Gastrocnemius medialis (tissue), 4 donors: ENCODE data around the gene OBP2A. TPM values are rescaled to one million over a fixed set of nuclear protein-coding genes. Genes with fewer than 3 reads are reported as not detected.
"Not testable (repeated sequence)": the region's sequence is repeated elsewhere in the genome, so short reads cannot be mapped to it uniquely, and the experiment has no call there.

Source experiments
- ATAC-seq, 2 donors: fragments of 150-250 bp; one replicate each; pipeline ENCODE4 v1.9.1; 2016
- DNase-seq, 2 donors: peaks; one replicate each; pipeline ENCODE4 v3.0.0-alpha.2; 2019
- H3K27ac ChIP-seq, 4 donors: fragments of 200-600 bp; sonication (generic); 1 replicate in 1 of 4; 2 replicates in 3 of 4; pipeline ENCODE4 v1.5.1; 2016 to 2018; ENCODE audit warnings: mild to moderate bottlenecking in 2 of 4, moderate library complexity in 1 of 4
- H3K27me3 ChIP-seq, 3 donors: fragments of 200-600 bp; sonication (generic) in 2 of 3; 1 replicate in 1 of 3; 2 replicates in 2 of 3; pipeline versions ENCODE4 v1.5.1 to v1.6.0; 2016 to 2019; ENCODE audit warnings: mild to moderate bottlenecking in 1 of 3, moderate library complexity in 1 of 3
- H3K36me3 ChIP-seq, 2 donors: fragments of 200-600 bp; sonication (generic) in 1 of 2; one replicate each; pipeline ENCODE4 v1.5.1; 2017 to 2018
- H3K4me1 ChIP-seq, 2 donors: fragments of 200-600 bp; sonication (generic) in 1 of 2; one replicate each; pipeline ENCODE4 v1.5.1; 2016 to 2017; ENCODE audit warnings: mild to moderate bottlenecking in 2 of 2
- H3K4me3 ChIP-seq, 4 donors: fragments of 200-600 bp; sonication (generic) in 3 of 4; 1 replicate in 1 of 4; 2 replicates in 3 of 4; pipeline ENCODE4 v1.5.1; 2016 to 2019; ENCODE audit warnings: mild to moderate bottlenecking in 2 of 4
- H3K9me3 ChIP-seq, 3 donors: fragments of 200-600 bp; sonication (generic) in 2 of 3; 1 replicate in 1 of 3; 2 replicates in 2 of 3; pipeline ENCODE4 v1.5.1; 2016 to 2019
- CTCF ChIP-seq, 5 experiments: fragments of 450-650 bp in 3 of 5; fragments of 200-600 bp in 2 of 5; sonication (generic) in 2 of 5; IDR thresholded peaks in 4 of 5; conservative IDR thresholded peaks in 1 of 5; 1 replicate in 4 of 5; 2 replicates in 1 of 5; pipeline ENCODE4 v1.5.1; 2016 to 2019; ENCODE audit warnings: antibody characterized with exemption in 5 of 5, mild to moderate bottlenecking in 3 of 5, moderate library complexity in 3 of 5
- POLR2A ChIP-seq, 2 donors: fragments of 450-650 bp; IDR thresholded peaks; one replicate each; pipeline ENCODE4 v1.6.1; 2017; ENCODE audit warnings: antibody characterized with exemption in 2 of 2, mild to moderate bottlenecking in 2 of 2, moderate library complexity in 2 of 2
- in situ Hi-C, 4 donors: fragments of 200-750 bp; cut with MboI; loops; one replicate each; pipeline versions ENCODE4 v1.15.0 to v1.8.0; 2017; ENCODE audit warnings: low sequenced_read_pairs in 4 of 4
- intact Hi-C: fragments of 100-400 bp; cut with DNase I; formaldehyde crosslinking; loops from one replicate; pipeline ENCODE4 v1.15.1; 2023; ENCODE audit warnings: low total_unique reads
- total RNA-seq, 4 donors: library from RNA; depleted of rRNA; stranded (reverse); fragments of >200 nt; gene quantifications; one replicate each; pipeline versions ENCODE4 v1.1.0 to v1.2.3, GENCODE V29; 2016

The OBP2A gene
- total RNA-seq, 4 donors from 2014 or later: not detected

DNA sequence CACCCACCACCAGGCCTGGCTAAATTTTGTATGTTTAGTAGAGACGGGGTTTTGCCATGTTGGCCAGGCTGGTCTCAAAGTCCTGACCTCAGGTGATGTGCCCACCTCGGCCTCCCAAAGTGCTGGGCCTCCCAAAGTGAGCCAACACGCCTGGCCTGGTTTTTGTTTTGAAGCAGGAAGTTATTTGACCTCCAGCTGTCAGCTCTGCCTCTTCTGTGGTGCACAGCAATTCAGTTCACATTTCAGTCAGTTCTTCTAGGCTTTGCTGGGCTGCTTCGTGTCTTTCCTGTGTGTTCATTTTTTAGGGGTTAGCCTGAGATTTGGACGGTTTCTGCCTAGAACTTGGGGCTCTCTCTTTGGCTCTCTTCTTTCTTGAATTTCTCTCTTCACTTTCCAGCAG is 15.8 kb upstream of the OBP2A start:
- Histone ChIP-seq H3K36me3 (no peaks in the 10 kb centered on the region), H3K9me3 (no peaks in the 10 kb centered on the region), H3K27me3 (peaks cover 0 to 7% (median 6%) of the 10 kb centered on the region in 3 donors), H3K4me1 (no peaks in the 10 kb centered on the region), H3K4me3 (no peak overlapping the region), H3K27ac (no peak overlapping the region)
- TF ChIP-seq CTCF (IDR thresholded peaks at IDR 0.05 in 4 of 5, conservative IDR thresholded peaks at IDR 0.05 in 1 of 5): no peak
- no peak for TF ChIP-seq POLR2A (IDR thresholded peaks at IDR 0.05)
- in situ Hi-C loops (no loop called here), intact Hi-C loops (no loop called here)
- ATAC-seq (no peak), DNase-seq (no peak)

DNA sequence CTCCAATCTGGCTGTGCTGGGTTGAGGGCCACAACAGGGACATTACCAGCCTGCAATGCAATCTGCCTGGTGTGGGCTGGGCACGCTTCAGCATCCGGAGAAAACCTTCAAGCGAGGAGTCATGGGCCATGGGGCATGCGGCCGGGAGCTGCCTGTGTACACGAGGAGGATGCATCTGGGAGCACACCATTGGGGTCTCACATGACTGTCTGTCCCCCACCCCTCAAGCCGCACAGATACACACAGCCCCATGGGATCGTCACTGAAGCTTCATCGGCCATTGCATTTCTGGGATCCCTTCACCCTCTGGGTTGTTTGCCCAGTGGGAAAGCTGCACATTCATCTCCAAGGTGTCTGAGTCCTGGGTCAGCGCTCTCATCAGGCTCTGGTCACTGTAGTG is 14.8 kb upstream of the OBP2A start:
- TF ChIP-seq POLR2A (IDR thresholded peaks at IDR 0.05) (no peak), CTCF (IDR thresholded peaks at IDR 0.05 in 4 of 5, conservative IDR thresholded peaks at IDR 0.05 in 1 of 5) (no peak)
- Histone ChIP-seq H3K27ac (no peak overlapping the region), H3K4me3 (no peak overlapping the region), H3K9me3 (no peaks in the 10 kb centered on the region), H3K27me3 (peaks cover 0 to 7% (median 6%) of the 10 kb centered on the region in 3 donors), H3K4me1 (no peaks in the 10 kb centered on the region), H3K36me3 (no peaks in the 10 kb centered on the region)
- DNase-seq (no peak), ATAC-seq (no peak)
- in situ Hi-C loops (no loop called here), intact Hi-C loops (no loop called here)

DNA sequence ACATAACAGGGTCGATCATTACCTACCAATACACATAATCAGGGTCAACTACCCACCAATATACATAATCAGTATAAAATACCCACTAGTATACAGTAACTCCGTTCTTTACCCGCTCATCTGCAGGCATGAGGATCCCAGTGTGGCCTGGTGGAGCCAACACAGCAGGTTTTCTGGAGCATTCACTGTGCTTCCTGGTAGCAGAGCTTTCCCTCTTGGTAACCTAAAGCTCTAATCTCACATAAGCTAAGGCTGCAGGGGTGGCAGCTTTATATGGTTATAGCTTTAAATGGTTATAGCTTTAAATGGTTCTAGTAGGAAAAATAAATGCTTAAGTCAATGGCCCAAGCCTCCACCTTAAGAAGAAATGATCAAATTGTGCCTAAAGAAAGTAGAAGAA is 12.8 kb upstream of the OBP2A start:
- no peaks in the 10 kb centered on the region for H3K36me3 ChIP-seq
- no peaks in the 10 kb centered on the region for H3K9me3 ChIP-seq
- H3K4me3 ChIP-seq: no peak overlapping the region
- ATAC-seq (no peak), DNase-seq (no peak)
- peaks cover 0 to 10% (median 9%) of the 10 kb centered on the region in 3 donors for H3K27me3 ChIP-seq
- TF ChIP-seq POLR2A (IDR thresholded peaks at IDR 0.05): no peak
- TF ChIP-seq CTCF (IDR thresholded peaks at IDR 0.05 in 4 of 5, conservative IDR thresholded peaks at IDR 0.05 in 1 of 5): no peak
- intact Hi-C loops: no loop called here
- in situ Hi-C loops: no loop called here
- no peaks in the 10 kb centered on the region for H3K4me1 ChIP-seq
- H3K27ac ChIP-seq: no peak overlapping the region

DNA sequence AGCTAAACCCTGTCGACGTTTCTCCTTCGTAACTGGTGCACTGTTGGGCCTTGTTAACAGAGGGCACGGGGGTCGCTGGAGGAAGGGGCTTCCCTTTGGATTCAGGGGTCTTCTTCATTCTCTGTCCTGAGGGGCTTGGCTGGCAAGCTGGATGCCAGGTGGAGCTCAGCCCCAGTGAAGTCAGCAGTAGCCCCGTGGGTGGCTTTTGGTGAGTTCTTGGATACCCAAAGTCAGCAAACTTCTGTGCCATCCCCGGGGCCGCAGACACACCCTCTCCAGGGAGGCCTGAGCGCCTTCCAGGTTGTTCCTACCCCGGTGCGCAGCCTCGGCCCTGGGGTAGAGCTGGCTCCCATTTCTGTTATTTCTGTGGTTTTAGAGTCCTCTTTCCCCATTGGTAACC is 12.3 kb upstream of the OBP2A start:
- ATAC-seq (no peak), DNase-seq (no peak)
- no peak overlapping the region for H3K4me3 ChIP-seq
- H3K27ac ChIP-seq: no peak overlapping the region
- in situ Hi-C loops (no loop called here), intact Hi-C loops (no loop called here)
- no peaks in the 10 kb centered on the region for H3K9me3 ChIP-seq
- H3K4me1 ChIP-seq: no peaks in the 10 kb centered on the region
- H3K27me3 ChIP-seq: peaks cover 0 to 10% (median 7%) of the 10 kb centered on the region in 3 donors
- no peaks in the 10 kb centered on the region for H3K36me3 ChIP-seq
- no peak for TF ChIP-seq CTCF (IDR thresholded peaks at IDR 0.05 in 4 of 5, conservative IDR thresholded peaks at IDR 0.05 in 1 of 5)
- no peak for TF ChIP-seq POLR2A (IDR thresholded peaks at IDR 0.05)

GRCh38 chr9:135534192-135534711 is 11.7 kb upstream of the OBP2A start:
- ATAC-seq, H3K36me3 ChIP-seq, intact Hi-C loops, H3K4me3 ChIP-seq, DNase-seq, in situ Hi-C loops, H3K4me1 ChIP-seq, H3K9me3 ChIP-seq, H3K27ac ChIP-seq: not testable (repeated sequence)
- peaks cover 0 to 10% (median 7%) of the 10 kb centered on the region in 3 donors for H3K27me3 ChIP-seq

DNA sequence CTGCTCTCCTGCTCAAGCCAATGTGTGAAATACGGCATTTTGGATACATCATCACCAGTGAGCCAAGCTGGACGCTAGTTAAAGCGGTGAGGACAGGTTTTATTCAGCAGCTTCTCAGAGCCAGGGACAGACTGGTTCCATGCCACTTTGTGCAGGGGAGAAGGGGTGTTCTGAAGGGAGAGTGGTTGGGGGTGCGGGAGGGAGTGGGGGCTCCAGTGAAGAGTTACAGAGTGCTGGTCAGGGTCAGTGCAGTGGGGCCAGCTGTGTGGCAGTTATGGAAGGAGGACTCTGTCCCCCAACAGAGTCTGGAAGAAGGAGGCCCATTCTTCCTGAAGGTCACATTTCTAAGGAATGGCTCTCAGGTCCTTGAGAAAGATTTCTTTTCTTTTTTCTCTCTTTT is 11.1 kb upstream of the OBP2A start:
- H3K9me3 ChIP-seq, ATAC-seq, H3K4me3 ChIP-seq, intact Hi-C loops, H3K4me1 ChIP-seq, DNase-seq, H3K36me3 ChIP-seq, in situ Hi-C loops, H3K27ac ChIP-seq: not testable (repeated sequence)
- peaks cover 0 to 10% (median 7%) of the 10 kb centered on the region in 3 donors for H3K27me3 ChIP-seq

GRCh38 chr9:135535631-135536030 is 10.3 kb upstream of the OBP2A start:
- H3K9me3 ChIP-seq, H3K4me3 ChIP-seq, intact Hi-C loops, in situ Hi-C loops, H3K36me3 ChIP-seq, H3K27ac ChIP-seq, ATAC-seq, DNase-seq, H3K4me1 ChIP-seq, H3K27me3 ChIP-seq: not testable (repeated sequence)
